ENCODE results near the gene ELP1. TPM values are rescaled to one million over a fixed set of nuclear protein-coding genes. Genes with fewer than 3 reads are reported as not detected.

The ELP1 gene
- total and polyA plus RNA-seq, 4 donors = 9.3 to 27.7 (median 16.4) TPM

DNA sequence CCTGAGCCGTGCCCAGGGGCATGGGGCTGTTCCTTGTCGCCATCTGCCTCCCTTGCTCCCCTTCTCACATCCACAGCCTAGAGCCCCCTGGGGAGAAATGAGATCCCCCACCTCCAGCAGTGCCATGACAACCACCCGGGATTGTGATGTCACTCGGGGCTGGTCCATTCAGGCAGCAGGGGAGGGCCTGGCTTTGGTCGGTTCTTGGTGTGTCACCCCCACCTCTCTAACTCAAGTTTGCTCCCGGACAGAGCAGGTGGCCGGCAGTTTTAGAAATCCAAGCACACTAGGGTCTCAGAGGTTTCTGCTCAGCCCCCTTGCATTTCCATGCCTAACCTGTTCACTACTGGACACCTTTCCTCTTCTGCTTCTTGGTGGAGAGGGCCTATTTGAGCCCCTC lies 78.0 kb downstream of the ELP1 start, which contains the start of gene ACTL7B:
Gene ACTL7B, minus strand, starts transcription at position 99 of the 400 bp plus-strand sequence. Its CDS starts 56 bp downstream, at position 43.
- Histone ChIP-seq H3K9me3 (ENCODE audit: control insufficient read depth in 4 of 4, low read length in 3 of 4) (no peaks in the 10 kb centered on the region), H3K4me1 (ENCODE audit: control insufficient read depth in 4 of 4, insufficient read depth in 4 of 4, low read length in 3 of 4) (peaks cover 0 to 5% (median 0%) of the 10 kb centered on the region in 4 donors), H3K27me3 (ENCODE audit: control insufficient read depth in 4 of 4, insufficient read depth in 4 of 4, low read length in 3 of 4) (no peaks in the 10 kb centered on the region), H3K9ac (ENCODE audit: low read depth in 1 of 2, low read length in 2 of 2) (no peak within 1 kb of the TSS), H3K27ac (ENCODE audit: low read depth in 1 of 2, low read length in 2 of 2) (no peak within 1 kb of the TSS), H3K4me3 (ENCODE audit: low read depth in 1 of 3, low read length in 3 of 3) (no peak within 1 kb of the TSS), H3K36me3 (ENCODE audit: control insufficient read depth in 4 of 4, insufficient read depth in 3 of 4, low read depth in 1 of 4, low read length in 3 of 4) (no peaks in the 10 kb centered on the region)
- WGBS = 92% methylated on average over 7 of the region's 7 CpGs
- no peak for DNase-seq (ENCODE audit: low spot score)
- TF ChIP-seq TAF1 (conservative IDR thresholded peaks at IDR 0.05) (no peak), CTCF (IDR thresholded peaks at IDR 0.05; ENCODE audit: low read depth, low read length, missing input control) (no peak), SP1 (IDR thresholded peaks at IDR 0.05) (no peak), RAD21 (IDR thresholded peaks at IDR 0.05) (no peak), HNF4G (IDR thresholded peaks at IDR 0.05) (no peak), EGR1 (IDR thresholded peaks at IDR 0.05; ENCODE audit: low read depth in 2 of 2) (no peak), HNF4A (conservative IDR thresholded peaks at IDR 0.05) (no peak), NR2F2 (IDR thresholded peaks at IDR 0.05) (no peak), JUND (IDR thresholded peaks at IDR 0.05) (no peak), GABPA (IDR thresholded peaks at IDR 0.05 in 1 of 2, conservative IDR thresholded peaks at IDR 0.05 in 1 of 2) (no peak), RXRA (IDR thresholded peaks at IDR 0.05) (no peak), YY1 (IDR thresholded peaks at IDR 0.05) (no peak), FOXA2 (IDR thresholded peaks at IDR 0.05) (no peak), FOXA1 (IDR thresholded peaks at IDR 0.05) (no peak)
- TF ChIP-seq, protein P1, sequence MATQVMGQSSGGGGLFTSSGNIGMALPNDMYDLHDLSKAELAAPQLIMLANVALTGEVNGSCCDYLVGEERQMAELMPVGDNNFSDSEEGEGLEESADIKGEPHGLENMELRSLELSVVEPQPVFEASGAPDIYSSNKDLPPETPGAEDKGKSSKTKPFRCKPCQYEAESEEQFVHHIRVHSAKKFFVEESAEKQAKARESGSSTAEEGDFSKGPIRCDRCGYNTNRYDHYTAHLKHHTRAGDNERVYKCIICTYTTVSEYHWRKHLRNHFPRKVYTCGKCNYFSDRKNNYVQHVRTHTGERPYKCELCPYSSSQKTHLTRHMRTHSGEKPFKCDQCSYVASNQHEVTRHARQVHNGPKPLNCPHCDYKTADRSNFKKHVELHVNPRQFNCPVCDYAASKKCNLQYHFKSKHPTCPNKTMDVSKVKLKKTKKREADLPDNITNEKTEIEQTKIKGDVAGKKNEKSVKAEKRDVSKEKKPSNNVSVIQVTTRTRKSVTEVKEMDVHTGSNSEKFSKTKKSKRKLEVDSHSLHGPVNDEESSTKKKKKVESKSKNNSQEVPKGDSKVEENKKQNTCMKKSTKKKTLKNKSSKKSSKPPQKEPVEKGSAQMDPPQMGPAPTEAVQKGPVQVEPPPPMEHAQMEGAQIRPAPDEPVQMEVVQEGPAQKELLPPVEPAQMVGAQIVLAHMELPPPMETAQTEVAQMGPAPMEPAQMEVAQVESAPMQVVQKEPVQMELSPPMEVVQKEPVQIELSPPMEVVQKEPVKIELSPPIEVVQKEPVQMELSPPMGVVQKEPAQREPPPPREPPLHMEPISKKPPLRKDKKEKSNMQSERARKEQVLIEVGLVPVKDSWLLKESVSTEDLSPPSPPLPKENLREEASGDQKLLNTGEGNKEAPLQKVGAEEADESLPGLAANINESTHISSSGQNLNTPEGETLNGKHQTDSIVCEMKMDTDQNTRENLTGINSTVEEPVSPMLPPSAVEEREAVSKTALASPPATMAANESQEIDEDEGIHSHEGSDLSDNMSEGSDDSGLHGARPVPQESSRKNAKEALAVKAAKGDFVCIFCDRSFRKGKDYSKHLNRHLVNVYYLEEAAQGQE (IDR thresholded peaks at IDR 0.05) = no peak
- TF ChIP-seq, protein P2, sequence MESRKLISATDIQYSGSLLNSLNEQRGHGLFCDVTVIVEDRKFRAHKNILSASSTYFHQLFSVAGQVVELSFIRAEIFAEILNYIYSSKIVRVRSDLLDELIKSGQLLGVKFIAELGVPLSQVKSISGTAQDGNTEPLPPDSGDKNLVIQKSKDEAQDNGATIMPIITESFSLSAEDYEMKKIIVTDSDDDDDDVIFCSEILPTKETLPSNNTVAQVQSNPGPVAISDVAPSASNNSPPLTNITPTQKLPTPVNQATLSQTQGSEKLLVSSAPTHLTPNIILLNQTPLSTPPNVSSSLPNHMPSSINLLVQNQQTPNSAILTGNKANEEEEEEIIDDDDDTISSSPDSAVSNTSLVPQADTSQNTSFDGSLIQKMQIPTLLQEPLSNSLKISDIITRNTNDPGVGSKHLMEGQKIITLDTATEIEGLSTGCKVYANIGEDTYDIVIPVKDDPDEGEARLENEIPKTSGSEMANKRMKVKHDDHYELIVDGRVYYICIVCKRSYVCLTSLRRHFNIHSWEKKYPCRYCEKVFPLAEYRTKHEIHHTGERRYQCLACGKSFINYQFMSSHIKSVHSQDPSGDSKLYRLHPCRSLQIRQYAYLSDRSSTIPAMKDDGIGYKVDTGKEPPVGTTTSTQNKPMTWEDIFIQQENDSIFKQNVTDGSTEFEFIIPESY (IDR thresholded peaks at IDR 0.05) = no peak
- TF ChIP-seq, protein P3, sequence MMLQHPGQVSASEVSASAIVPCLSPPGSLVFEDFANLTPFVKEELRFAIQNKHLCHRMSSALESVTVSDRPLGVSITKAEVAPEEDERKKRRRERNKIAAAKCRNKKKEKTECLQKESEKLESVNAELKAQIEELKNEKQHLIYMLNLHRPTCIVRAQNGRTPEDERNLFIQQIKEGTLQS (IDR thresholded peaks at IDR 0.05) = no peak
- TF ChIP-seq, protein P4, sequence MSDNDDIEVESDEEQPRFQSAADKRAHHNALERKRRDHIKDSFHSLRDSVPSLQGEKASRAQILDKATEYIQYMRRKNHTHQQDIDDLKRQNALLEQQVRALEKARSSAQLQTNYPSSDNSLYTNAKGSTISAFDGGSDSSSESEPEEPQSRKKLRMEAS (IDR thresholded peaks at IDR 0.05) = no peak
